IMR-90 (cell line): Measurements from ENCODE around the gene CYB5D1. TPM values are rescaled to one million over a fixed set of nuclear protein-coding genes. Genes with fewer than 3 reads are reported as not detected.

Experiments
- ATAC-seq: fragments of 200-7000 bp; cut with Tn5 transposase; 2 replicates; pipeline ENCODE4 v1.9.1; 2020; ENCODE audit warnings: low read depth, mild to moderate bottlenecking, moderate library complexity
- BruUV-seq: library from RNA; stranded (reverse); fragments of 400-500 nt; replicated peaks from 2 replicates; lab custom pipeline; 2021; lab: Mats Ljungman, UMichigan
- CTCF ChIA-PET: fragments of 300-600 bp; formaldehyde crosslinking; extraction: SDS; loops from one replicate; lab custom pipeline; 2021; ENCODE audit warnings: antibody characterized with exemption; lab: Yijun Ruan, JAX
- POLR2A ChIA-PET: fragments of 300-600 bp; sonication (Branson Sonifier 250); formaldehyde crosslinking; loops from one replicate; lab custom pipeline; 2022; ENCODE audit warnings: antibody characterized with exemption; ENCODE audit not compliant: unreplicated experiment; lab: Charles Lee
- DNase-seq: peaks from one replicate; pipeline ENCODE4 v3.0.0; 2013
- H2AFZ ChIP-seq: replicated peaks from 2 replicates; pipeline ENCODE3; 2013; ENCODE audit warnings: low read length, mild to moderate bottlenecking; ENCODE audit not compliant: poor library complexity
- H2AK5ac ChIP-seq: 2 replicates; pipeline ENCODE4 v1.6.1; 2013; ENCODE audit warnings: low read depth, low read length, inconsistent platforms
- H2AK9ac ChIP-seq: replicated peaks from 2 replicates; pipeline ENCODE3; 2013; ENCODE audit warnings: mild to moderate bottlenecking, low read depth, low read length, moderate library complexity; ENCODE audit not compliant: poor library complexity
- H2BK120ac ChIP-seq: 2 replicates; pipeline ENCODE4 v1.6.1; 2013; ENCODE audit warnings: low read depth, low read length, inconsistent platforms
- H2BK15ac ChIP-seq: 3 replicates; pipeline ENCODE4 v1.6.1; 2013; ENCODE audit warnings: low read depth, low read length, inconsistent platforms
- H2BK20ac ChIP-seq: 2 replicates; pipeline ENCODE4 v1.6.1; 2013; ENCODE audit warnings: low read depth, mild to moderate bottlenecking, inconsistent platforms, low read length, moderate library complexity
- H2BK5ac ChIP-seq: 2 replicates; pipeline ENCODE4 v1.6.1; 2013; ENCODE audit warnings: mild to moderate bottlenecking, low read depth, low read length, inconsistent platforms; ENCODE audit not compliant: poor library complexity, severe bottlenecking
- H3K14ac ChIP-seq: replicated peaks from 2 replicates; pipeline ENCODE4 v1.6.1; 2013; ENCODE audit warnings: low read depth, low read length, inconsistent platforms
- H3K18ac ChIP-seq: 2 replicates; pipeline ENCODE4 v1.6.1; 2013; ENCODE audit warnings: low read depth, low read length, control low read depth
- H3K23ac ChIP-seq: 2 replicates; pipeline ENCODE4 v1.6.1; 2013; ENCODE audit warnings: low read depth, low read length, inconsistent platforms
- H3K27ac ChIP-seq: 2 replicates; pipeline ENCODE4 v1.5.1; 2013; ENCODE audit warnings: mild to moderate bottlenecking, control low read depth, low read length; ENCODE audit not compliant: insufficient read depth
- H3K27me3 ChIP-seq: 2 replicates; pipeline ENCODE4 v1.6.1; 2013; ENCODE audit warnings: low read length; ENCODE audit not compliant: control insufficient read depth, insufficient read depth
- H3K36me3 ChIP-seq: 2 replicates; pipeline ENCODE4 v1.6.1; 2013; ENCODE audit warnings: low read length, mixed read lengths; ENCODE audit not compliant: control insufficient read depth, insufficient read depth
- H3K4ac ChIP-seq: 2 replicates; pipeline ENCODE4 v1.6.1; 2013; ENCODE audit warnings: low read depth, low read length, inconsistent platforms
- H3K4me1 ChIP-seq: 2 replicates; pipeline ENCODE4 v1.6.1; 2013; ENCODE audit warnings: low read length, mixed read lengths; ENCODE audit not compliant: control insufficient read depth, insufficient read depth
- H3K4me2 ChIP-seq: 2 replicates; pipeline ENCODE4 v1.6.1; 2013; ENCODE audit warnings: low read depth, mild to moderate bottlenecking, control low read depth, low read length, moderate library complexity
- H3K4me3 ChIP-seq: 2 replicates; pipeline ENCODE4 v1.5.1; 2013; ENCODE audit warnings: low read depth, mild to moderate bottlenecking, control low read depth, low read length, moderate library complexity; ENCODE audit not compliant: insufficient read depth
- H3K56ac ChIP-seq: 2 replicates; pipeline ENCODE4 v1.6.1; 2013; ENCODE audit warnings: low read length, inconsistent platforms; ENCODE audit not compliant: insufficient read depth; ENCODE audit errors: extremely low read depth
- H3K79me1 ChIP-seq, 2 experiments: 2 replicates each; pipeline ENCODE4 v1.6.1; 2013; ENCODE audit warnings: low read length in 2 of 2, inconsistent platforms in 1 of 2, low read depth in 1 of 2
- H3K9ac ChIP-seq: 2 replicates; pipeline ENCODE4 v1.6.1; 2013; ENCODE audit warnings: low read depth, low read length, control low read depth
- H3K9me1 ChIP-seq: 2 replicates; pipeline ENCODE4 v1.6.1; 2013; ENCODE audit warnings: low read length, inconsistent platforms; ENCODE audit not compliant: insufficient read depth
- H3K9me3 ChIP-seq: 2 replicates; pipeline ENCODE4 v1.6.1; 2013; ENCODE audit warnings: low read length; ENCODE audit not compliant: control insufficient read depth, insufficient read depth
- H4K20me1 ChIP-seq: 2 replicates; pipeline ENCODE4 v1.6.1; 2013; ENCODE audit warnings: low read length, inconsistent platforms; ENCODE audit not compliant: insufficient read depth
- H4K5ac ChIP-seq: 2 replicates; pipeline ENCODE4 v1.6.1; 2013; ENCODE audit warnings: mild to moderate bottlenecking, low read depth, low read length, control low read depth
- H4K8ac ChIP-seq, 2 experiments: 2 replicates each; pipeline ENCODE4 v1.6.1; 2013; ENCODE audit warnings: low read depth in 2 of 2, low read length in 2 of 2, control low read depth in 1 of 2, inconsistent platforms in 1 of 2
- H4K91ac ChIP-seq: 2 replicates; pipeline ENCODE4 v1.6.1; 2013; ENCODE audit warnings: low read depth, low read length, inconsistent platforms; ENCODE audit not compliant: insufficient read depth
- BHLHE40 ChIP-seq: fragments of 150-350 bp; IDR thresholded peaks from 2 replicates; pipeline ENCODE4 v1.6.1; 2016; ENCODE audit warnings: mild to moderate bottlenecking, low read depth, low read length
- CHD1 ChIP-seq: IDR thresholded peaks from 2 replicates; pipeline ENCODE4 v1.6.1; 2012; ENCODE audit warnings: low read depth, low read length, improper control_type of control experiment
- FOS ChIP-seq: fragments of 150-350 bp; IDR thresholded peaks from 2 replicates; pipeline ENCODE4 v1.6.1; 2016; ENCODE audit warnings: low read depth, low read length
- MAZ ChIP-seq: IDR thresholded peaks from 2 replicates; pipeline ENCODE4 v1.6.1; 2012; ENCODE audit warnings: low read depth, mild to moderate bottlenecking, low read length, improper control_type of control experiment, moderate library complexity, borderline replicate concordance
- MXI1 ChIP-seq: IDR thresholded peaks from 2 replicates; pipeline ENCODE4 v1.6.1; 2012; ENCODE audit warnings: low read depth, mild to moderate bottlenecking, low read length, moderate library complexity, borderline replicate concordance
- NFE2L2 ChIP-seq: fragments of 150-350 bp; IDR thresholded peaks from 2 replicates; pipeline ENCODE4 v1.6.1; 2016; ENCODE audit warnings: low read depth, mild to moderate bottlenecking, low read length
- RAD21 ChIP-seq: IDR thresholded peaks from 2 replicates; pipeline ENCODE4 v1.6.1; 2012; ENCODE audit warnings: low read length, improper control_type of control experiment
- RCOR1 ChIP-seq: IDR thresholded peaks from 2 replicates; pipeline ENCODE4 v1.6.1; 2012; ENCODE audit warnings: mild to moderate bottlenecking, low read length, improper control_type of control experiment; ENCODE audit not compliant: insufficient replicate concordance
- RFX5 ChIP-seq: IDR thresholded peaks from 2 replicates; pipeline ENCODE4 v1.8.0; 2012; ENCODE audit warnings: low read depth, mild to moderate bottlenecking, low read length, moderate library complexity
- SMC3 ChIP-seq: fragments of 150-350 bp; IDR thresholded peaks from 2 replicates; pipeline ENCODE4 v1.6.1; 2016; ENCODE audit warnings: low read depth, mild to moderate bottlenecking, antibody characterized with exemption, low read length, moderate library complexity
- WGBS, 2 experiments: methylation state at CpG; one replicate each; pipeline versions ENCODE4 v1.1.5 to v1.1.7; 2013; ENCODE audit warnings: missing lambda C conversion rate in 2 of 2; ENCODE audit not compliant: insufficient read length in 1 of 2; ENCODE audit errors: extremely low coverage in 2 of 2; 5-methylcytosine and 5-hydroxymethylcytosine counted together
- dilution Hi-C: fragments of 300-500 bp; cut with HindIII; formaldehyde crosslinking; loops from one replicate; pipeline ENCODE4 v1.14.3; 2018; ENCODE audit warnings: low sequenced_read_pairs; ENCODE audit not compliant: unreplicated experiment
- in situ Hi-C: fragments of 300-500 bp; cut with MboI; formaldehyde crosslinking; loops from 3 replicates; pipeline ENCODE4 v1.14.3; 2019; ENCODE audit warnings: low sequenced_read_pairs, inconsistent platforms, mixed read lengths
- intact Hi-C: fragments of 100-400 bp; cut with micrococcal nuclease; formaldehyde crosslinking; loops from 2 replicates; pipeline ENCODE4 v1.10.0; 2022
- polyA plus RNA-seq, 3 experiments: library from polyadenylated mRNA; depleted of rRNA; stranded (reverse); fragments of >200 nt; gene quantifications; 2 replicates each; pipeline ENCODE4 v1.2.3, GENCODE V29; 2012; ENCODE audit warnings: low replicate concordance in 1 of 3
- total RNA-seq: library from RNA; depleted of rRNA; stranded (reverse); fragments of >200 nt; gene quantifications from 2 replicates; pipeline ENCODE4 v1.2.3, GENCODE V29; 2012
- TF ChIP-seq, protein P1 (sequence below): conservative IDR thresholded peaks from 2 replicates; pipeline ENCODE4 v1.5.1; 2012; ENCODE audit warnings: mild to moderate bottlenecking, low read depth, low read length, improper control_type of control experiment
- TF ChIP-seq, protein P2 (sequence below): fragments of 150-350 bp; IDR thresholded peaks from 2 replicates; pipeline ENCODE4 v1.6.1; 2017; ENCODE audit warnings: mild to moderate bottlenecking, antibody characterized with exemption, low read length, low read depth

Gene CYB5D1
- total and polyA plus RNA-seq, 2 of the 4 experiments (the other 2 are of a cell fraction): 8.8 to 10.8 TPM

DNA sequence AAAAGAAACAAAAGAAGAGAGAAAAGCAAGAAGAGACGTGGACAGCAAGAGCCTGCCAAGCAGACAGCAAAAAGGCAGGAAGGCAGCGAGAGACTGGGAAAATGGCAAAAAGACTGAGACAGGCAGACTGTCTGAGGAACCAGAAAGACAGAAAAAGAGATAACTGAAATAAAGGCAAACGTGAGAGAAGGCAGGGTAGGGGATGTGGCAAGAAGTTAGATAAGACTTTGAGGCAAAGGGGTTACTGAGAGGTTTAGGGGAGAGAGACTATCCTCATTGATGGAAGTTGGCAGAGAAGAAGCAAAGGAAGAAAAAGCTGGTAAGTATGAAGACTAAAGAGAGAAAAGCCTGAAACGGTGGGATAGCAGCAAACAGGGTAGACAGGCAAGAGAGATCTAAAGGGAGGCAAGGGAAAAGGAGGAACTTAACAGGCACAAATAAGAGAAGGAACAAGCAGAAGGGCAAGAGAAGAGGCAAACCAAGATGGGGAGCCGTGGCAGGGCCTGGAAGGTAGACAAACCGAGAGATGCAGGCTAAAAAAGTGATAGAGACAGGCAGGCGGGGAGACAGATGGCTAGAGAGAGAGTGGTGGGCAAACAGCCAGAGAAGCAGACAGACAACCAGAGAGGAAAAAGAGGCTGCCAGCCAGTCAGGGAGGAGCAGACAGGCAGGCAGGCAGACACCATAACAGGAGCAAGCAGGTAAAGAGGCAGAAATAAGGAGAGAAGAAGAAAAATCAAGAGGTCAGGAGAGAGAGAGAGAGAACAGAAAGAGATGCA, 23.7 kb downstream of the CYB5D1 start:
- no peak overlapping the region for H3K18ac ChIP-seq
- intact Hi-C loops: no loop called here
- H2BK120ac ChIP-seq: no peak overlapping the region
- peaks cover 8% of the 10 kb centered on the region for H3K4me1 ChIP-seq
- no peak overlapping the region for H3K4ac ChIP-seq
- dilution Hi-C loops: no loop called here
- no peak overlapping the region for H2BK5ac ChIP-seq
- no TSS peak for BruUV-seq
- in situ Hi-C loops: no loop called here
- no peak overlapping the region for H4K5ac ChIP-seq
- peaks cover 5% of the 10 kb centered on the region; the same call in 1 of the 2 replicates for H3K9me1 ChIP-seq
- H3K4me3 ChIP-seq: no peak overlapping the region
- peaks cover 17% of the 10 kb centered on the region for H3K36me3 ChIP-seq
- ATAC-seq (no peak), DNase-seq (no peak)
- no peak overlapping the region for H4K91ac ChIP-seq
- H3K4me2 ChIP-seq: no peak overlapping the region
- no peak overlapping the region for H3K56ac ChIP-seq
- POLR2A ChIA-PET: no interaction called here
- no peak overlapping the region for H2AK9ac ChIP-seq
- H3K9ac ChIP-seq: no peak overlapping the region
- no peak overlapping the region for H2AK5ac ChIP-seq
- H4K8ac ChIP-seq: no peak overlapping the region
- peaks cover 4 to 34% of the 10 kb centered on the region in 2 experiments; a peak in 3 of 4 replicates for H3K79me1 ChIP-seq
- no peak overlapping the region for H2BK20ac ChIP-seq
- H3K14ac ChIP-seq: no peak overlapping the region
- H2AFZ ChIP-seq: no peak overlapping the region
- no peaks in the 10 kb centered on the region for H3K27me3 ChIP-seq
- no peaks in the 10 kb centered on the region for H3K9me3 ChIP-seq
- H3K23ac ChIP-seq: peak overlapping the region; percentile 31; the same call in 1 of the 2 replicates
- TF ChIP-seq RCOR1 (no peak), SMC3 (no peak), MXI1 (no peak), MAZ (no peak), NFE2L2 (no peak), FOS (no peak), BHLHE40 (no peak), RFX5 (no peak), CHD1 (no peak), RAD21 (no peak)
- TF ChIP-seq, protein P1, sequence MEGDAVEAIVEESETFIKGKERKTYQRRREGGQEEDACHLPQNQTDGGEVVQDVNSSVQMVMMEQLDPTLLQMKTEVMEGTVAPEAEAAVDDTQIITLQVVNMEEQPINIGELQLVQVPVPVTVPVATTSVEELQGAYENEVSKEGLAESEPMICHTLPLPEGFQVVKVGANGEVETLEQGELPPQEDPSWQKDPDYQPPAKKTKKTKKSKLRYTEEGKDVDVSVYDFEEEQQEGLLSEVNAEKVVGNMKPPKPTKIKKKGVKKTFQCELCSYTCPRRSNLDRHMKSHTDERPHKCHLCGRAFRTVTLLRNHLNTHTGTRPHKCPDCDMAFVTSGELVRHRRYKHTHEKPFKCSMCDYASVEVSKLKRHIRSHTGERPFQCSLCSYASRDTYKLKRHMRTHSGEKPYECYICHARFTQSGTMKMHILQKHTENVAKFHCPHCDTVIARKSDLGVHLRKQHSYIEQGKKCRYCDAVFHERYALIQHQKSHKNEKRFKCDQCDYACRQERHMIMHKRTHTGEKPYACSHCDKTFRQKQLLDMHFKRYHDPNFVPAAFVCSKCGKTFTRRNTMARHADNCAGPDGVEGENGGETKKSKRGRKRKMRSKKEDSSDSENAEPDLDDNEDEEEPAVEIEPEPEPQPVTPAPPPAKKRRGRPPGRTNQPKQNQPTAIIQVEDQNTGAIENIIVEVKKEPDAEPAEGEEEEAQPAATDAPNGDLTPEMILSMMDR: no peak
- TF ChIP-seq, protein P2, sequence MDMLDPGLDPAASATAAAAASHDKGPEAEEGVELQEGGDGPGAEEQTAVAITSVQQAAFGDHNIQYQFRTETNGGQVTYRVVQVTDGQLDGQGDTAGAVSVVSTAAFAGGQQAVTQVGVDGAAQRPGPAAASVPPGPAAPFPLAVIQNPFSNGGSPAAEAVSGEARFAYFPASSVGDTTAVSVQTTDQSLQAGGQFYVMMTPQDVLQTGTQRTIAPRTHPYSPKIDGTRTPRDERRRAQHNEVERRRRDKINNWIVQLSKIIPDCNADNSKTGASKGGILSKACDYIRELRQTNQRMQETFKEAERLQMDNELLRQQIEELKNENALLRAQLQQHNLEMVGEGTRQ: no peak
- no peaks in the 10 kb centered on the region for H4K20me1 ChIP-seq
- no peak overlapping the region for H3K27ac ChIP-seq
- 49% methylated on average over 7 of the region's 7 CpGs; no CpG with 5 or more reads in 1 of the 2 experiments for WGBS, 2 experiments
- CTCF ChIA-PET: no interaction called here
- H2BK15ac ChIP-seq: no peak overlapping the region
